ENCODE measurements around the gene TRMT6. TPM values are rescaled to one million over a fixed set of nuclear protein-coding genes. Genes with fewer than 3 reads are reported as not detected.

TRMT6 gene
- total and polyA plus RNA-seq, 2 experiments from 2014 or later, result 9.7 to 10.3 TPM

DNA sequence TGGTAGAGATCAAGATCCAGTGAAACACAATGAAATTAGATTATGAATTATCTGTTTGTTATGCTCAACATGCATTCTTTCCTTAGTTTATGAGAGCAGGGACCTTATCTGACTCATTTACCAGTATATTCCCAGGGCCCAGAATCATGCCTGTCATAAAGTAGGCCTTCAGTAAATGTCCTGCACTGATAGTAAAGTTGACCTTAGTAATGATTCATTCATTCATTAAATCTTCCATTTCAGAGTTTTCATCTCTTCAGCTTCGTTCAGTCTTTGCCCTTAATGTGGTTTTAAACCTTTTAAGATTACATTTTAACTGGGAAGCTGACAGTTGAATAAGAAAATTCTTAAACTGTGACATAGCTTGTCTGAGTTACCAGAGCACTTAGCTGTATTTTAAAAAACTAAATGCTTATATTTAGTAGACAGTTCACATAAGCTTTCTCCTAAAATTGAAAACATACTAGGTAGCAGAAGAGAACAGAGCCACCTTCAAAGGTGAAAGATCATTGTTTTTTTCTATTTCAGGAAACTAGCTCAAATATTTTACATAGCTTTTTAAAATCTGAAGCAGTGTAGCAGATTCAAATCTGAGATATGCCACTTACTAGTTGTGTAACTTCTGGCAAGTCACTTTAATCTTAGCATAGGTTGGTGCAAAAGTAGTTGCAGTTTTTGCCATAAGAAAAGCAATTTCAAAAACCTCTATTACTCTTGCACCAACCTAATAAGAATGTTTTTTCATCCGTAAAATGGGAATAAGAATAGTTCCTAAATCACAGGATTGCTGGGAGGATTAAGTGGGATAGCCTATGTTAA, 41.5 kb upstream of the TRMT6 start:
- no peak for TF ChIP-seq EZH2phosphoT487 (IDR thresholded peaks at IDR 0.05; ENCODE audit: insufficient read depth, low read depth)
- Histone ChIP-seq H3K9me2 (ENCODE audit: insufficient read depth) (no peaks in the 10 kb centered on the region), H3K9me3 (ENCODE audit: low read depth) (no peaks in the 10 kb centered on the region), H3K27ac (peak overlapping the region; percentile 44), H3K27me3 (replicated peaks; ENCODE audit: insufficient read depth) (no peaks in the 10 kb centered on the region), H3K79me2 (ENCODE audit: insufficient read depth) (no peaks in the 10 kb centered on the region), H3K4me1 (ENCODE audit: insufficient read depth) (peaks cover 17% of the 10 kb centered on the region), H3K36me3 (ENCODE audit: low read depth) (no peaks in the 10 kb centered on the region), H4K20me1 (ENCODE audit: insufficient read depth) (no peaks in the 10 kb centered on the region), H3K9ac (peak overlapping the region; percentile 3; the same call in 1 of the 2 replicates), H3F3A (ENCODE audit: insufficient read depth) (peaks cover 14% of the 10 kb centered on the region), H2AFZ (peak overlapping the region; percentile 10; the same call in 1 of the 2 replicates), H3K4me3 (no peak overlapping the region), H3K4me2 (ENCODE audit: unreplicated experiment) (no peak overlapping the region)
- WGBS, 2 experiments (ENCODE audit: low coverage in 1 of 2, low lambda C conversion rate in 2 of 2, missing lambda C conversion rate in 2 of 2), result 50% methylated on average over 2 of the region's 2 CpGs
- DNase-seq, result peak; percentile 67
- in situ Hi-C loops (cut with MboI), result no loop called here

DNA sequence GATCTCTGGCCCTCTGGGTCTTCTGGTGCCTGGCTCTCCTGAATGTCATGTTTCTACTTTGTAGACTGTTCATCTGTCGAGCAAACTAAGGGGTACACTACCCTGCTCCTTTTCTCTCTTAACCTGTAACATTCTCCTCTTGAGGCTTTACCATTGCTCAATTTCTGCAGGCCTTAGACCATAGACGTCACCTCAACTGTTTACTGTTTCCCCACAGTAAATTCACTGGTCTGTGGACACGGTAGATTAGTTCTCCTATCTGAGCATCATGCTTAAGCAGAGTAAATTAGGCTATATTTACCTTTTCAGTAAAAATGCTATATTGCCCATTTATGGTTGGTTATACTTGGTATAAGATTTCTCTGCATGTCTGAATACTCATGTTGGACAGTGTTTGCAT, 40.6 kb upstream of the TRMT6 start:
- Histone ChIP-seq H4K20me1 (ENCODE audit: insufficient read depth) (no peaks in the 10 kb centered on the region), H2AFZ (no peak overlapping the region), H3K27me3 (replicated peaks; ENCODE audit: insufficient read depth) (no peaks in the 10 kb centered on the region), H3K27ac (peak overlapping the region; percentile 44), H3F3A (ENCODE audit: insufficient read depth) (peaks cover 14% of the 10 kb centered on the region), H3K4me1 (ENCODE audit: insufficient read depth) (peaks cover 17% of the 10 kb centered on the region), H3K9me3 (ENCODE audit: low read depth) (no peaks in the 10 kb centered on the region), H3K9ac (no peak overlapping the region), H3K36me3 (ENCODE audit: low read depth) (no peaks in the 10 kb centered on the region), H3K9me2 (ENCODE audit: insufficient read depth) (no peaks in the 10 kb centered on the region), H3K4me3 (no peak overlapping the region), H3K4me2 (ENCODE audit: unreplicated experiment) (no peak overlapping the region), H3K79me2 (ENCODE audit: insufficient read depth) (no peaks in the 10 kb centered on the region)
- DNase-seq, result no peak
- TF ChIP-seq EZH2 (IDR thresholded peaks at IDR 0.05; ENCODE audit: insufficient read depth, poor library complexity, severe bottlenecking) (no peak), EZH2phosphoT487 (IDR thresholded peaks at IDR 0.05; ENCODE audit: insufficient read depth, low read depth) (no peak)
- in situ Hi-C loops (cut with MboI), result no loop called here
- 97 to 99% methylated on average over 3 of the region's 3 CpGs for WGBS, 2 experiments (ENCODE audit: low coverage in 1 of 2, low lambda C conversion rate in 2 of 2, missing lambda C conversion rate in 2 of 2)

DNA sequence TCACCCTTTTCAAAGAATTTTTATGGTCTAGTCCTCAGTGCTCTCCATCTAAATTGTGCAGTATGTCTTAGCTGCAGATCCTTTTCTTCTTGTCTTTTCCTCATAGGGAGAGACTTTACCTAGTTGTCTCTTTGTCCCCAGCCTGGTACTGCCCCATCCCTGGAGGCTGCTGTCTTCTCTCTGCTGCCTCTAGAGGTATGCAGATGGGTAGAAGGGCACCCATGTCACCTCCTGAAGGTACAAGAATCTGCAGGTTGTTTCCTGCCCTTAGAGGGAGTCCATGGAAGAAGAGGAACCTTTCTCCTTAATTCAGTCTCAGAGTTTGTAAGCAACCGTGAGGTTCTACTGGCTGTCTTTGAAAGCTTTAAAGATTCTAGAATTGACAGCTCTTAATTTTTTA, 39.2 kb upstream of the TRMT6 start:
- H3K4me1 ChIP-seq (ENCODE audit: insufficient read depth), result peaks cover 17% of the 10 kb centered on the region
- H3K4me3 ChIP-seq, result no peak overlapping the region
- H3F3A ChIP-seq (ENCODE audit: insufficient read depth), result peaks cover 14% of the 10 kb centered on the region
- 56 to 100% methylated on average over 1 of the region's 1 CpG for WGBS, 2 experiments (ENCODE audit: low coverage in 1 of 2, low lambda C conversion rate in 2 of 2, missing lambda C conversion rate in 2 of 2)
- no peak for DNase-seq
- no peaks in the 10 kb centered on the region for H3K27me3 ChIP-seq (replicated peaks; ENCODE audit: insufficient read depth)
- no peak overlapping the region for H3K4me2 ChIP-seq (ENCODE audit: unreplicated experiment)
- no peak overlapping the region for H3K9ac ChIP-seq
- TF ChIP-seq EZH2 (IDR thresholded peaks at IDR 0.05; ENCODE audit: insufficient read depth, poor library complexity, severe bottlenecking) (no peak), EZH2phosphoT487 (IDR thresholded peaks at IDR 0.05; ENCODE audit: insufficient read depth, low read depth) (no peak)
- no peaks in the 10 kb centered on the region for H3K9me2 ChIP-seq (ENCODE audit: insufficient read depth)
- H4K20me1 ChIP-seq (ENCODE audit: insufficient read depth), result no peaks in the 10 kb centered on the region
- in situ Hi-C loops (cut with MboI), result no loop called here
- no peaks in the 10 kb centered on the region for H3K9me3 ChIP-seq (ENCODE audit: low read depth)
- no peaks in the 10 kb centered on the region for H3K79me2 ChIP-seq (ENCODE audit: insufficient read depth)
- H3K36me3 ChIP-seq (ENCODE audit: low read depth), result no peaks in the 10 kb centered on the region
- H3K27ac ChIP-seq, result no peak overlapping the region
- no peak overlapping the region for H2AFZ ChIP-seq

DNA sequence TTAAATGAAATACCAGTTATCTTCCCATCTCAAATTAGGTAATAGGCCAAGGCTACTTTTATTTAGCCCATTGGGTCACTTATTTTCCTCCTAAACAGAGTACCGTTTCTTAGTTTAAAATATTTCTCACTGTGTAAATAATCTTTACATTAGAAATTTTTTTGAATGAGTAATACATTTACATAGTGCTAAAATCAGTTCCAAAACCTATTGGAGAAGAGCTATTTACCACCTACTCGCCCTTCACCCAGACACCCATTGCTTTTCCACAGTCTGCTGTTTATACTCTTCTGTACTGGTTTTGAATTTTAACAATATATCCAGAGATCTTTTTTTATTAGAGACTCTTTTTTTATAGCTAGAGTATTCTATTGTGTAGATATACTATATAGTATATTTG, 37.0 kb upstream of the TRMT6 start:
- Histone ChIP-seq H3K4me3 (no peak overlapping the region), H3K9ac (no peak overlapping the region), H3F3A (ENCODE audit: insufficient read depth) (peaks cover 14% of the 10 kb centered on the region), H3K27ac (no peak overlapping the region), H3K4me1 (ENCODE audit: insufficient read depth) (peaks cover 13% of the 10 kb centered on the region), H3K9me3 (ENCODE audit: low read depth) (no peaks in the 10 kb centered on the region), H4K20me1 (ENCODE audit: insufficient read depth) (no peaks in the 10 kb centered on the region), H3K79me2 (ENCODE audit: insufficient read depth) (no peaks in the 10 kb centered on the region), H3K36me3 (ENCODE audit: low read depth) (0 out of 2 replicates have a peak, but pooled peaks cover 3% of the 10 kb centered on the region), H2AFZ (no peak overlapping the region), H3K9me2 (ENCODE audit: insufficient read depth) (no peaks in the 10 kb centered on the region), H3K27me3 (replicated peaks; ENCODE audit: insufficient read depth) (no peaks in the 10 kb centered on the region), H3K4me2 (ENCODE audit: unreplicated experiment) (no peak overlapping the region)
- no peak for DNase-seq
- TF ChIP-seq EZH2 (IDR thresholded peaks at IDR 0.05; ENCODE audit: insufficient read depth, poor library complexity, severe bottlenecking) (no peak), EZH2phosphoT487 (IDR thresholded peaks at IDR 0.05; ENCODE audit: insufficient read depth, low read depth) (no peak)
- in situ Hi-C loops (cut with MboI), result no loop called here
- WGBS, 2 experiments (ENCODE audit: low coverage in 1 of 2, low lambda C conversion rate in 2 of 2, missing lambda C conversion rate in 2 of 2), result 92 to 99% methylated on average over 2 of the region's 2 CpGs
